OCI-LY3 (cell line): ENCODE measurements around the gene OTX2.

ENCODE experiments used
- EZH2phosphoT487 ChIP-seq: fragments of 200-600 bp; shearing (Covaris generic); IDR thresholded peaks from 2 replicates; pipeline ENCODE4 v1.6.1; 2018; ENCODE audit warnings: antibody characterized with exemption, mixed run types, low read depth
- TF ChIP-seq, protein P1 (sequence below): fragments of 200-600, 300-600 bp; sonication (generic); IDR thresholded peaks from 2 replicates; pipeline ENCODE4 v1.5.1; 2014; ENCODE audit warnings: antibody characterized with exemption, low read length, low read depth

- TF ChIP-seq, protein P1, sequence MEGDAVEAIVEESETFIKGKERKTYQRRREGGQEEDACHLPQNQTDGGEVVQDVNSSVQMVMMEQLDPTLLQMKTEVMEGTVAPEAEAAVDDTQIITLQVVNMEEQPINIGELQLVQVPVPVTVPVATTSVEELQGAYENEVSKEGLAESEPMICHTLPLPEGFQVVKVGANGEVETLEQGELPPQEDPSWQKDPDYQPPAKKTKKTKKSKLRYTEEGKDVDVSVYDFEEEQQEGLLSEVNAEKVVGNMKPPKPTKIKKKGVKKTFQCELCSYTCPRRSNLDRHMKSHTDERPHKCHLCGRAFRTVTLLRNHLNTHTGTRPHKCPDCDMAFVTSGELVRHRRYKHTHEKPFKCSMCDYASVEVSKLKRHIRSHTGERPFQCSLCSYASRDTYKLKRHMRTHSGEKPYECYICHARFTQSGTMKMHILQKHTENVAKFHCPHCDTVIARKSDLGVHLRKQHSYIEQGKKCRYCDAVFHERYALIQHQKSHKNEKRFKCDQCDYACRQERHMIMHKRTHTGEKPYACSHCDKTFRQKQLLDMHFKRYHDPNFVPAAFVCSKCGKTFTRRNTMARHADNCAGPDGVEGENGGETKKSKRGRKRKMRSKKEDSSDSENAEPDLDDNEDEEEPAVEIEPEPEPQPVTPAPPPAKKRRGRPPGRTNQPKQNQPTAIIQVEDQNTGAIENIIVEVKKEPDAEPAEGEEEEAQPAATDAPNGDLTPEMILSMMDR = no peak
- TF ChIP-seq EZH2phosphoT487 = no peak
These were observed 22.7 kb downstream of the OTX2 start for GRCh38 chr14:56787530-56787929.
